Mesendoderm (in vitro differentiated cells): ENCODE results near the gene FADD.

ENCODE experiments used
- DNase-seq: peaks from one replicate; pipeline ENCODE4 v3.0.0; 2013
- H2AK5ac ChIP-seq: 2 replicates; pipeline ENCODE4 v1.6.1; 2013; ENCODE audit warnings: low read length, inconsistent platforms
- H2BK120ac ChIP-seq: 2 replicates; pipeline ENCODE4 v1.6.1; 2013; ENCODE audit warnings: low read depth, mild to moderate bottlenecking, low read length, moderate library complexity, mixed read lengths
- H2BK15ac ChIP-seq: replicated peaks from 2 replicates; pipeline ENCODE4 v1.6.1; 2013; ENCODE audit warnings: low read depth, mild to moderate bottlenecking, moderate library complexity
- H2BK5ac ChIP-seq: 2 replicates; pipeline ENCODE4 v1.6.1; 2013; ENCODE audit warnings: low read length, inconsistent platforms
- H3K18ac ChIP-seq: 2 replicates; pipeline ENCODE4 v1.6.1; 2013; ENCODE audit warnings: mild to moderate bottlenecking, low read length, mixed read lengths
- H3K23ac ChIP-seq: one replicate; pipeline ENCODE4 v1.6.1; 2013; ENCODE audit warnings: low read length
- H3K27ac ChIP-seq: 2 replicates; pipeline ENCODE4 v1.5.1; 2013; ENCODE audit warnings: low read depth, mild to moderate bottlenecking, inconsistent platforms, low read length, moderate library complexity
- H3K27me3 ChIP-seq: 2 replicates; pipeline ENCODE4 v1.6.1; 2013; ENCODE audit warnings: low read length, control low read depth, mild to moderate bottlenecking, inconsistent platforms; ENCODE audit not compliant: insufficient read depth, poor library complexity
- H3K36me3 ChIP-seq: 2 replicates; pipeline ENCODE4 v1.6.1; 2013; ENCODE audit warnings: low read length, inconsistent platforms; ENCODE audit not compliant: control insufficient read depth, insufficient read depth
- H3K4ac ChIP-seq: one replicate; pipeline ENCODE4 v1.6.1; 2013; ENCODE audit warnings: low read depth, mild to moderate bottlenecking, low read length, moderate library complexity
- H3K4me1 ChIP-seq: 2 replicates; pipeline ENCODE4 v1.6.1; 2013; ENCODE audit warnings: low read depth, low read length, inconsistent platforms; ENCODE audit not compliant: control insufficient read depth
- H3K4me2 ChIP-seq: 2 replicates; pipeline ENCODE4 v1.6.1; 2013; ENCODE audit warnings: low read length
- H3K4me3 ChIP-seq: 2 replicates; pipeline ENCODE4 v1.5.1; 2013; ENCODE audit warnings: mild to moderate bottlenecking, low read length
- H3K56ac ChIP-seq: one replicate; pipeline ENCODE4 v1.6.1; 2013; ENCODE audit warnings: low read length
- H3K79me1 ChIP-seq: 2 replicates; pipeline ENCODE4 v1.6.1; 2013; ENCODE audit warnings: low read length, inconsistent platforms
- H3K79me2 ChIP-seq: 2 replicates; pipeline ENCODE4 v1.6.1; 2013; ENCODE audit warnings: mild to moderate bottlenecking, low read length; ENCODE audit not compliant: control insufficient read depth, insufficient read depth
- H3K9ac ChIP-seq: 2 replicates; pipeline ENCODE4 v1.6.1; 2013; ENCODE audit warnings: low read length, inconsistent platforms
- H4K5ac ChIP-seq: one replicate; pipeline ENCODE4 v1.6.1; 2013; ENCODE audit warnings: low read length
- H4K8ac ChIP-seq: one replicate; pipeline ENCODE4 v1.6.1; 2013; ENCODE audit warnings: low read depth, mild to moderate bottlenecking, control low read depth, low read length, moderate library complexity
- WGBS: extraction: QIAGEN DNeasy Blood & Tissue Kit; methylation state at CpG from one replicate; pipeline ENCODE4 v1.1.7; 2013; ENCODE audit warnings: low lambda C conversion rate, missing lambda C conversion rate; ENCODE audit not compliant: insufficient coverage; ENCODE audit errors: extremely low coverage; 5-methylcytosine and 5-hydroxymethylcytosine counted together

Gene FADD

GRCh38 chr11:70244698-70245097 is 41.6 kb downstream of the FADD start:
- H3K4me1 ChIP-seq: no peaks in the 10 kb centered on the region
- H3K4me3 ChIP-seq: no peak overlapping the region
- WGBS: no CpG with 5 or more reads among the region's 7 CpGs
- no peak overlapping the region for H2AK5ac ChIP-seq
- H3K4ac ChIP-seq: no peak overlapping the region
- no peak overlapping the region for H2BK120ac ChIP-seq
- no peak overlapping the region for H3K27ac ChIP-seq
- H3K36me3 ChIP-seq: no peaks in the 10 kb centered on the region
- H2BK15ac ChIP-seq: no peak overlapping the region
- H3K4me2 ChIP-seq: no peak overlapping the region
- no peaks in the 10 kb centered on the region for H3K27me3 ChIP-seq
- no peak overlapping the region for H4K5ac ChIP-seq
- no peak overlapping the region for H3K18ac ChIP-seq
- no peak for DNase-seq
- no peaks in the 10 kb centered on the region for H3K79me1 ChIP-seq
- H2BK5ac ChIP-seq: no peak overlapping the region
- no peak overlapping the region for H3K9ac ChIP-seq
- H3K79me2 ChIP-seq: no peaks in the 10 kb centered on the region
- no peak overlapping the region for H4K8ac ChIP-seq
- H3K23ac ChIP-seq: no peak overlapping the region
- H3K56ac ChIP-seq: no peak overlapping the region

- WGBS: no CpG with 5 or more reads among the region's 8 CpGs
- Histone ChIP-seq H2BK15ac (no peak overlapping the region), H4K8ac (no peak overlapping the region), H3K27me3 (no peaks in the 10 kb centered on the region), H3K4ac (no peak overlapping the region), H2AK5ac (no peak overlapping the region), H4K5ac (no peak overlapping the region), H3K36me3 (no peaks in the 10 kb centered on the region), H3K23ac (no peak overlapping the region), H2BK120ac (no peak overlapping the region), H3K4me2 (no peak overlapping the region), H3K27ac (no peak overlapping the region), H3K56ac (no peak overlapping the region), H2BK5ac (no peak overlapping the region), H3K79me2 (no peaks in the 10 kb centered on the region), H3K4me3 (no peak overlapping the region), H3K9ac (no peak overlapping the region), H3K4me1 (no peaks in the 10 kb centered on the region), H3K18ac (no peak overlapping the region), H3K79me1 (no peaks in the 10 kb centered on the region)
- no peak for DNase-seq
Measured at GRCh38 chr11:70246196-70246595, 43.1 kb downstream of the FADD start.

DNA sequence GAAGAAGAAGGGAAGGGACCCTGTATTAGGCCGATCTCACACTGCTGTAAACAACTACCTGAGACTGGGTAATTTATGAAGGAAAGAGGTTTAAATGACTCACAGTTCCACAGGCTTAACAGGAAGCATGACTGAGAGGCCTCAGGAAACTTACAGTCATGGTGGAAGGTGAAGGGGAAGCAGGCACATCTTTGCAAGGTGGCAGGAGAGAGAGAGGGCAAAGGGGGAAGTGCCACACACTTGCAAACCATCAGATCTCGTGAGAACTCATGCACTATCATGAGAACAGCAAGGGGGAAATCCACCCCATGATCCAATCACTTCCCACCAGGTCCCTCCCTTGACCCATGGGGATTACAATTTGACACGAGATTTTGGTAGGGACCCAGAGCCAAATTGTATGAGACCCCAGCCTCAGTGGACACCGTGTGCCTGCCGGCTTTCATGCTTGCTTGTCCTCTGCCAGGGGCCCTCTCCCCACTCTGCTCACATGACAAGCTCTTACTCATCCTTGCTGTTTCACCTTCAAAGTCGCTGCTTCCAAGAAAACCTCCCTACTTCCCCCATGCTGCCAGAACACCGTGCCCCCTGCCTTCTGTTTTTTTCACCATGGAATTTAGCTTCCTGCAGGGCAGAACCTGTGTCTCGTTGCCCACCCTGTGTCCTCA is 44.1 kb downstream of the FADD start:
- no peak overlapping the region for H3K27ac ChIP-seq
- H2BK120ac ChIP-seq: no peak overlapping the region
- no peaks in the 10 kb centered on the region for H3K79me2 ChIP-seq
- H3K4me2 ChIP-seq: no peak overlapping the region
- no peak overlapping the region for H3K18ac ChIP-seq
- no peak overlapping the region for H2AK5ac ChIP-seq
- no peaks in the 10 kb centered on the region for H3K27me3 ChIP-seq
- no peaks in the 10 kb centered on the region for H3K36me3 ChIP-seq
- no peak for DNase-seq
- H4K5ac ChIP-seq: no peak overlapping the region
- H3K79me1 ChIP-seq: no peaks in the 10 kb centered on the region
- no peak overlapping the region for H4K8ac ChIP-seq
- no peak overlapping the region for H2BK5ac ChIP-seq
- no peak overlapping the region for H3K56ac ChIP-seq
- H3K9ac ChIP-seq: no peak overlapping the region
- H3K4me1 ChIP-seq: no peaks in the 10 kb centered on the region
- no peak overlapping the region for H3K4me3 ChIP-seq
- no peak overlapping the region for H2BK15ac ChIP-seq
- no CpG with 5 or more reads among the region's 8 CpGs for WGBS
- no peak overlapping the region for H3K4ac ChIP-seq
- no peak overlapping the region for H3K23ac ChIP-seq

DNA sequence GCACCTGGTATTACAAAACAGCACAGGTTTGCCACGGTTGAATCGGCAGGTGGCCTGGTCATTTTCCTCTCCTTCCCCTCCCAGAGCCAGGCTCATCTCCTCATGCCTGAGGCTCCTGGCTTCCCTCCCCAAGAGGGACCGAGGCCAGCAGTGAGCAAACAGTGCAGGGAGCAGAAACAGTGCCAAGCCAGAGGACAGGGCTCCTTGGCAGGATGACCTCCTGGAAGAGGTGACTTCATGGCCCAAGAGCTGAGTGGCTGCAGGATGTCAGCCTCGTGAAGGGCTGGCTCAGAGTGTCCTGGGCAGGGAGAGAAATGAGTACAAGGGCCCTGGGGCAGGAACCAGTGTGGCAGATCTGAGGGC is 44.6 kb downstream of the FADD start:
- Histone ChIP-seq H3K18ac (no peak overlapping the region), H3K4me3 (no peak overlapping the region), H4K8ac (no peak overlapping the region), H3K23ac (no peak overlapping the region), H3K79me2 (no peaks in the 10 kb centered on the region), H3K4me2 (no peak overlapping the region), H2BK15ac (no peak overlapping the region), H3K79me1 (no peaks in the 10 kb centered on the region), H4K5ac (no peak overlapping the region), H3K27me3 (no peaks in the 10 kb centered on the region), H3K56ac (no peak overlapping the region), H3K4ac (no peak overlapping the region), H2AK5ac (no peak overlapping the region), H2BK5ac (no peak overlapping the region), H3K36me3 (no peaks in the 10 kb centered on the region), H3K27ac (no peak overlapping the region), H3K9ac (no peak overlapping the region), H3K4me1 (no peaks in the 10 kb centered on the region), H2BK120ac (no peak overlapping the region)
- WGBS: no CpG with 5 or more reads among the region's 4 CpGs
- no peak for DNase-seq

DNA sequence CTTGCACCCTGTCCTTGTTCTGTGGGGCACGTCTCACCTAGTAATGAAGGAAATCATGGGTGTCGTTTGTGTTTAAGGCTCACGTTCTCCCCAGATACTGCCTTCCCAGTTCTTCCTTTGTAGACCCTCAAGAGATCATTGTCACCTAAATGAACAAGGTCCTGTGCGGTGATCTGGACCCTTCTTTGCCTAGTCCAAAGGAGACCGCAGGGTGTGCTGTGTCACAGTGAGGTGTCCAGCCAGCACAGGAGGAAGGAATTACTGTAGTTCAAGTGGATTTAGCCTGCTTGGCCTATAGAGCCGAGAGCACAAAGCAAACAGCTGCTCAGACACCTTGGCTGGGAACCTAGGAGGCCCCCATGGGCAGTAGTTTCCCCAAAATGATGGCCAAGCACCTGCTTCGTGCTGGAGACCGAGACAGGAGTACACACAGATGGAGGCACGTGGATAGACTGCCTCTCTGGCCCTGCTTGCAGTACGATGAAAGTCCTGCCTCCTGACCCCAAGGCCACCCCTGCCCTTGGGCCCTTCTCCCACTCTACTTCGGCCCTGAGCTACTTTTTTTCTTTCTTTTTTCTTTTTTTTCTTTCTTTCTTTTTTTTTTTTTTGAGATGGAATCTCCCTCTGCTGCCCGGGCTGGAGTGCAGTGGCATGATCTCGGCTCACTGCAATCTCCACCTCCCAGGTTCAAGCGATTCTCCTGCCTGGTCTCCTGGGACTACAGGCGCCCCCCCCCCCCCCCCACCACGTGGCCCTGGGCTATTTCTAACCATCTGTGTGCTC is 48.0 kb downstream of the FADD start:
- H4K8ac ChIP-seq: no peak overlapping the region
- no peaks in the 10 kb centered on the region for H3K79me2 ChIP-seq
- no CpG with 5 or more reads among the region's 16 CpGs for WGBS
- H3K4me3 ChIP-seq: no peak overlapping the region
- DNase-seq: no peak
- H3K56ac ChIP-seq: no peak overlapping the region
- no peaks in the 10 kb centered on the region for H3K36me3 ChIP-seq
- no peak overlapping the region for H3K4me2 ChIP-seq
- no peaks in the 10 kb centered on the region for H3K27me3 ChIP-seq
- no peaks in the 10 kb centered on the region for H3K79me1 ChIP-seq
- H3K23ac ChIP-seq: no peak overlapping the region
- no peak overlapping the region for H2BK5ac ChIP-seq
- H2BK120ac ChIP-seq: no peak overlapping the region
- H4K5ac ChIP-seq: no peak overlapping the region
- H3K18ac ChIP-seq: no peak overlapping the region
- H3K4me1 ChIP-seq: no peaks in the 10 kb centered on the region
- H3K9ac ChIP-seq: no peak overlapping the region
- H3K4ac ChIP-seq: no peak overlapping the region
- H2BK15ac ChIP-seq: no peak overlapping the region
- no peak overlapping the region for H3K27ac ChIP-seq
- H2AK5ac ChIP-seq: no peak overlapping the region
